Loucy (cell line): ENCODE measurements around the gene KLKB1.

Experiments
- H2AFZ ChIP-seq: fragments of 200-600 bp; sonication (generic); 2 replicates; pipeline ENCODE4 v1.6.0; 2016; ENCODE audit warnings: antibody characterized with exemption, mild to moderate bottlenecking, low read length, moderate library complexity
- H3F3A ChIP-seq: fragments of 200-600 bp; 2 replicates; pipeline ENCODE4 v1.6.0; 2016; ENCODE audit warnings: antibody characterized with exemption, low read depth, mild to moderate bottlenecking
- H3K27me3 ChIP-seq: fragments of 200-600 bp; sonication (generic); 2 replicates; pipeline ENCODE4 v1.6.1; 2014; ENCODE audit warnings: low read length, mild to moderate bottlenecking; ENCODE audit not compliant: insufficient read depth, poor library complexity, severe bottlenecking
- H3K36me3 ChIP-seq: fragments of 200-600 bp; sonication (generic); 2 replicates; pipeline ENCODE4 v1.6.1; 2016; ENCODE audit warnings: low read length; ENCODE audit not compliant: insufficient read depth
- H3K4me1 ChIP-seq: fragments of 200-600 bp; sonication (generic); 2 replicates; pipeline ENCODE4 v1.5.1; 2014; ENCODE audit warnings: low read length, mild to moderate bottlenecking; ENCODE audit not compliant: insufficient read depth, poor library complexity, severe bottlenecking
- H3K4me2 ChIP-seq: fragments of 200-600 bp; sonication (generic); 2 replicates; pipeline ENCODE4 v1.6.0; 2014; ENCODE audit warnings: antibody characterized with exemption, low read length, low read depth, mild to moderate bottlenecking; ENCODE audit not compliant: poor library complexity, severe bottlenecking
- H3K4me3 ChIP-seq: fragments of 200-600 bp; sonication (generic); 2 replicates; pipeline ENCODE4 v1.5.1; 2014; ENCODE audit warnings: low read length, mild to moderate bottlenecking, mixed read lengths; ENCODE audit not compliant: poor library complexity, severe bottlenecking
- H3K79me2 ChIP-seq: fragments of 200-600 bp; sonication (generic); 2 replicates; pipeline ENCODE4 v1.6.1; 2014; ENCODE audit warnings: low read length; ENCODE audit not compliant: insufficient read depth
- H3K9ac ChIP-seq: fragments of 200-600 bp; sonication (generic); 2 replicates; pipeline ENCODE4 v1.6.0; 2014; ENCODE audit warnings: mild to moderate bottlenecking, low read depth, low read length, moderate library complexity; ENCODE audit not compliant: poor library complexity, severe bottlenecking
- H3K9me2 ChIP-seq: fragments of 200-600 bp; sonication (generic); replicated peaks from 2 replicates; pipeline ENCODE4 v1.6.1; 2016; ENCODE audit warnings: low read depth, low read length, mixed read lengths
- H3K9me3 ChIP-seq: fragments of 200-600 bp; sonication (generic); 2 replicates; pipeline ENCODE4 v1.6.1; 2014; ENCODE audit warnings: mild to moderate bottlenecking, antibody characterized with exemption, low read length, low read depth; ENCODE audit not compliant: insufficient read depth
- H4K20me1 ChIP-seq: fragments of 200-600 bp; sonication (generic); 2 replicates; pipeline ENCODE4 v1.6.0; 2014; ENCODE audit warnings: antibody characterized with exemption, low read length, mild to moderate bottlenecking; ENCODE audit not compliant: insufficient read depth, poor library complexity, severe bottlenecking
- CTCF ChIP-seq: fragments of 200-600 bp; sonication (generic); conservative IDR thresholded peaks from 2 replicates; pipeline ENCODE4 v1.5.1; 2014; ENCODE audit warnings: mild to moderate bottlenecking, antibody characterized with exemption, low read length
- EZH2phosphoT487 ChIP-seq: fragments of 200-600 bp; IDR thresholded peaks from 2 replicates; pipeline ENCODE4 v1.6.1; 2018; ENCODE audit warnings: antibody characterized with exemption, mild to moderate bottlenecking, moderate library complexity, borderline replicate concordance

Gene KLKB1

GRCh38 chr4:186205156-186205555 is 22.2 kb upstream of the KLKB1 start:
- H3K4me3 ChIP-seq = no peak overlapping the region
- no peaks in the 10 kb centered on the region for H4K20me1 ChIP-seq
- H3K4me1 ChIP-seq = no peaks in the 10 kb centered on the region
- H3K79me2 ChIP-seq = no peaks in the 10 kb centered on the region
- no peaks in the 10 kb centered on the region for H3F3A ChIP-seq
- TF ChIP-seq CTCF (no peak), EZH2phosphoT487 (no peak)
- H3K9me3 ChIP-seq = no peaks in the 10 kb centered on the region
- H3K36me3 ChIP-seq = no peaks in the 10 kb centered on the region
- no peak overlapping the region for H3K4me2 ChIP-seq
- H3K9me2 ChIP-seq = no peaks in the 10 kb centered on the region
- no peaks in the 10 kb centered on the region for H3K27me3 ChIP-seq
- no peak overlapping the region for H2AFZ ChIP-seq
- no peak overlapping the region for H3K9ac ChIP-seq

GRCh38 chr4:186216465-186217024 is 10.8 kb upstream of the KLKB1 start:
- no peaks in the 10 kb centered on the region for H3F3A ChIP-seq
- no peak for TF ChIP-seq EZH2phosphoT487
- no peak for TF ChIP-seq CTCF

GRCh38 chr4:186217733-186218293 is 9.5 kb upstream of the KLKB1 start:
- Histone ChIP-seq H3K4me1 (no peaks in the 10 kb centered on the region), H3K79me2 (no peaks in the 10 kb centered on the region), H2AFZ (no peak overlapping the region), H4K20me1 (no peaks in the 10 kb centered on the region), H3K9me3 (no peaks in the 10 kb centered on the region; the same call in 1 of the 2 replicates), H3F3A (no peaks in the 10 kb centered on the region), H3K4me2 (no peak overlapping the region), H3K4me3 (no peak overlapping the region), H3K9me2 (no peaks in the 10 kb centered on the region), H3K9ac (no peak overlapping the region), H3K27me3 (no peaks in the 10 kb centered on the region), H3K36me3 (no peaks in the 10 kb centered on the region)
- TF ChIP-seq EZH2phosphoT487 (no peak), CTCF (no peak)

More at GRCh38 chr4:186216465-186217024, 10.8 kb upstream of the KLKB1 start:
- H2AFZ ChIP-seq = no peak overlapping the region
- H3K27me3 ChIP-seq = no peaks in the 10 kb centered on the region
- H3K4me1 ChIP-seq = no peaks in the 10 kb centered on the region
- H3K4me3 ChIP-seq = no peak overlapping the region
- no peaks in the 10 kb centered on the region for H4K20me1 ChIP-seq
- no peak overlapping the region for H3K9ac ChIP-seq
- H3K4me2 ChIP-seq = no peak overlapping the region
- H3K36me3 ChIP-seq = no peaks in the 10 kb centered on the region
- H3K9me3 ChIP-seq = no peaks in the 10 kb centered on the region; the same call in 1 of the 2 replicates
- H3K9me2 ChIP-seq = no peaks in the 10 kb centered on the region
- H3K79me2 ChIP-seq = no peaks in the 10 kb centered on the region
